WTC11 (cell line): Measurements from ENCODE around the gene SIGLEC11. TPM values are rescaled to one million over a fixed set of nuclear protein-coding genes. Genes with fewer than 3 reads are reported as not detected.

Source experiments
- EMX1 ChIP-seq: fragments of 250-450 bp; sonication (Bioruptor Pico); IDR thresholded peaks from 2 replicates; pipeline ENCODE4 v1.8.0; 2021; ENCODE audit warnings: mild to moderate bottlenecking
- ESRRA ChIP-seq: sonication (generic); formaldehyde crosslinking; IDR thresholded peaks from 2 replicates; pipeline ENCODE4 v1.8.1; 2022; ENCODE audit warnings: mild to moderate bottlenecking, missing genetic modification reagents, borderline replicate concordance
- ETV6 ChIP-seq: sonication (generic); formaldehyde crosslinking; IDR thresholded peaks from 2 replicates; pipeline ENCODE4 v1.8.1; 2022; ENCODE audit warnings: mild to moderate bottlenecking, missing genetic modification reagents
- NR3C1 ChIP-seq: sonication (generic); formaldehyde crosslinking; conservative IDR thresholded peaks from 2 replicates; pipeline ENCODE4 v1.8.1; 2023; ENCODE audit warnings: low read depth, mild to moderate bottlenecking, missing genetic modification reagents
- OVOL2 ChIP-seq: fragments of 250-450 bp; sonication (Bioruptor Pico); IDR thresholded peaks from 2 replicates; pipeline ENCODE4 v1.9.0; 2021; ENCODE audit warnings: mild to moderate bottlenecking, borderline replicate concordance
- SMAD4 ChIP-seq: sonication (generic); formaldehyde crosslinking; IDR thresholded peaks from 2 replicates; pipeline ENCODE4 v1.8.0; 2022; ENCODE audit warnings: mild to moderate bottlenecking, missing genetic modification reagents
- SP1 ChIP-seq: sonication (generic); formaldehyde crosslinking; conservative IDR thresholded peaks from 2 replicates; pipeline ENCODE4 v1.8.1; 2022; ENCODE audit warnings: missing genetic modification reagents
- TEAD1 ChIP-seq: sonication (generic); formaldehyde crosslinking; IDR thresholded peaks from 2 replicates; pipeline ENCODE4 v1.8.0; 2022; ENCODE audit warnings: mild to moderate bottlenecking, missing genetic modification reagents
- ZBTB21 ChIP-seq: sonication (generic); formaldehyde crosslinking; IDR thresholded peaks from 2 replicates; pipeline ENCODE4 v1.8.1; 2023; ENCODE audit warnings: mild to moderate bottlenecking, missing genetic modification reagents, borderline replicate concordance
- ZNF416 ChIP-seq: fragments of 250-450 bp; sonication (Bioruptor Pico); IDR thresholded peaks from 2 replicates; pipeline ENCODE4 v1.9.0; 2021; ENCODE audit warnings: mild to moderate bottlenecking, inconsistent platforms
- total RNA-seq: library from RNA; stranded (reverse); gene quantifications from 3 replicates; pipeline ENCODE4 v1.2.3, GENCODE V29; 2021
- TF ChIP-seq, protein P1 (sequence below): fragments of 200-600 bp; IDR thresholded peaks from 2 replicates; pipeline ENCODE4 v1.8.0; 2022; ENCODE audit warnings: antibody characterized with exemption
- TF ChIP-seq, protein P2 (sequence below): fragments of 250-450 bp; sonication (Bioruptor Pico); conservative IDR thresholded peaks from 2 replicates; pipeline ENCODE4 v1.9.0; 2021; ENCODE audit warnings: mild to moderate bottlenecking
- TF ChIP-seq, protein P3 (sequence below): sonication (generic); formaldehyde crosslinking; IDR thresholded peaks from 2 replicates; pipeline ENCODE4 v1.8.0; 2023; ENCODE audit warnings: mild to moderate bottlenecking, missing genetic modification reagents
- TF ChIP-seq, protein P4 (sequence below): sonication (generic); formaldehyde crosslinking; IDR thresholded peaks from 2 replicates; pipeline ENCODE4 v1.8.0; 2022; ENCODE audit warnings: mild to moderate bottlenecking, missing genetic modification reagents
- TF ChIP-seq, protein P5 (sequence below): fragments of 250-450 bp; sonication (Bioruptor Pico); IDR thresholded peaks from 2 replicates; pipeline ENCODE4 v1.9.0; 2021; ENCODE audit warnings: mild to moderate bottlenecking, borderline replicate concordance
- TF ChIP-seq, protein P6 (sequence below): sonication (generic); formaldehyde crosslinking; IDR thresholded peaks from 2 replicates; pipeline ENCODE4 v1.8.1; 2022; ENCODE audit warnings: missing genetic modification reagents, borderline replicate concordance
- TF ChIP-seq, protein P7 (sequence below): sonication (generic); formaldehyde crosslinking; IDR thresholded peaks from 2 replicates; pipeline ENCODE4 v1.8.1; 2022; ENCODE audit warnings: low read depth, mild to moderate bottlenecking, moderate library complexity, missing genetic modification reagents, borderline replicate concordance
- TF ChIP-seq, protein P8 (sequence below): sonication (generic); formaldehyde crosslinking; IDR thresholded peaks from 2 replicates; pipeline ENCODE4 v1.8.0; 2022; ENCODE audit warnings: mild to moderate bottlenecking, missing genetic modification reagents

Gene SIGLEC11
- total RNA-seq, 1 experiment from 2014 or later: not detected

DNA sequence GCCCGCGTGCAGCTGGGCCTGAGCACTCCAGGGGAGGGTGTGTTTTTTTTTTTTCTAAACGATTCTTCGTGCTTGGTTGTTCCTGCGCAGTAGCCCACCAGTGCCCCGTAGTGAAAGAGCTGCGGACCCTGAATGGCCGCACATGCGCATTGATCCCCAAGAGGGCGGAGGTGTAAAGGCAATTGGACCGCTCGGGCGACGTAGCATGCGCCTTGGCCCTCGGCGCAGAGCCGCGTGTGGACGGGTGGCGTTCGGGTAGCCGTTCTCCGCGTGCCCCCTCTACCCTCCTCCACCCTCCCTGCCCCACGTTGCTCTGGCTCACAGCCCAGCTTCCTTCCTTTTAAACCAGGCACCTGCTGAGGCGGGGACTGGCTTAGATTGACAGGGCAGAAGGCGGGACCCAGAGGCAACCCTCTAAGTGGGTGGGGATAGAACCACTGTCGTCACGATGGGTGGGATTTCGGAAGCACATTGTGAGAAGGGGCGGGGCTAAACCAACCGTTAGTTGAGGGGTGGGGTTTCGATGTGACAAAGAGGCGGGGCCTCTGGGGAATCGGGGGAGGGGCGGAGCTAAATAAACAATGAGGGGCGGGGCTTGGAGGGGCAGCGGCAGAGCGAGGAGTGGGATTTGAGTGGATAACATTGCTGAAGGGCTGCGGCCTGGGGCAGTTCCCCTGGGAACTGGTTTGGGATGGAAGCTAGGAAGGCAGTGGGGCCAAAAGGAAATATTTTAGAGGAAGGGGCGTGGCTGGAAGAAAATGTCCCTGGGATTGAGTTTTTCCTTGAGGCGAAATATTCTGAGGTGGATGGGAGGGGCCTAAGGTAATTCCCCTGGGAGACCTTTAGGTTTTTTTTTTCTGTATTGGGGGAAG lies 31.1 kb downstream of the SIGLEC11 start (continued):
- TF ChIP-seq ESRRA (CRISPR knock-in tag) (no peak), SMAD4 (no peak), ZBTB21 (CRISPR knock-in tag) (peak; percentile 54; the same call in 1 of the 2 replicates), ZNF416 (peak; percentile 95), ETV6 (peak; percentile 79), OVOL2 (CRISPR knock-in tag) (no peak), TEAD1 (no peak), NR3C1 (no peak), EMX1 (CRISPR knock-in tag) (peak; percentile 89), SP1 (peak; percentile 60)
- TF ChIP-seq, protein P1, sequence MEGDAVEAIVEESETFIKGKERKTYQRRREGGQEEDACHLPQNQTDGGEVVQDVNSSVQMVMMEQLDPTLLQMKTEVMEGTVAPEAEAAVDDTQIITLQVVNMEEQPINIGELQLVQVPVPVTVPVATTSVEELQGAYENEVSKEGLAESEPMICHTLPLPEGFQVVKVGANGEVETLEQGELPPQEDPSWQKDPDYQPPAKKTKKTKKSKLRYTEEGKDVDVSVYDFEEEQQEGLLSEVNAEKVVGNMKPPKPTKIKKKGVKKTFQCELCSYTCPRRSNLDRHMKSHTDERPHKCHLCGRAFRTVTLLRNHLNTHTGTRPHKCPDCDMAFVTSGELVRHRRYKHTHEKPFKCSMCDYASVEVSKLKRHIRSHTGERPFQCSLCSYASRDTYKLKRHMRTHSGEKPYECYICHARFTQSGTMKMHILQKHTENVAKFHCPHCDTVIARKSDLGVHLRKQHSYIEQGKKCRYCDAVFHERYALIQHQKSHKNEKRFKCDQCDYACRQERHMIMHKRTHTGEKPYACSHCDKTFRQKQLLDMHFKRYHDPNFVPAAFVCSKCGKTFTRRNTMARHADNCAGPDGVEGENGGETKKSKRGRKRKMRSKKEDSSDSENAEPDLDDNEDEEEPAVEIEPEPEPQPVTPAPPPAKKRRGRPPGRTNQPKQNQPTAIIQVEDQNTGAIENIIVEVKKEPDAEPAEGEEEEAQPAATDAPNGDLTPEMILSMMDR: no peak
- TF ChIP-seq, protein P2, sequence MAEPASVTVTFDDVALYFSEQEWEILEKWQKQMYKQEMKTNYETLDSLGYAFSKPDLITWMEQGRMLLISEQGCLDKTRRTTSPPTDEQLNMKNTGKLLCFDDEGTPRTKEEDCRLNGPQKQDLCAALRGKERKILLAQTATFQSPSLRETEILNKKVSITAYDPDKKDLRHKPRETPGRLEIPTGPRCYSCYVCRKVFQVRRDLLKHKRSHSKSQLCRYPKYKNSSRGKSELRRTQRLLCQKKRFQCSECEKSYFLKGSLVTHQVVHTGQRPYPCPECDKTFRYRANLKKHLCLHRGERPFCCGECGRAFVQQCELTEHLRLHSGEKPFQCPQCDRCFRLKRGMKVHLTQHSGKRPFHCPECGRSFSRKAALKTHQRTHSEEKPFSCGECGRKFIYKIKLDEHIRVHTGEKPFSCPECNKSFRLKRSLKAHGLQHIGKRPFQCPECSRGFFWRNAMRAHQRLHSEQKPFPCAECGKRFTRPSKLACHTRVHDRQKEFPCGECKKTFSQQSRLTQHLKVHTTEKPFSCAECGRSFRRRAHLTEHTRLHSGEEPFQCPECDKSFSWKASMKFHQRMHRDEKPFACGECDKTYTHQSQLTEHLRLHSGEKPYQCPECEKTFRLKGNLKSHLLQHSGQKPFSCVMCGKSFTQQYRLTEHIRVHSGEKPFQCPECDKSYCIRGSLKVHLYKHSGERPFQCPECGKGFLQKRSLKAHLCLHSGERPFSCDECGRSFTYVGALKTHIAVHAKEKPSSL (CRISPR knock-in tag): no peak
- TF ChIP-seq, protein P3, sequence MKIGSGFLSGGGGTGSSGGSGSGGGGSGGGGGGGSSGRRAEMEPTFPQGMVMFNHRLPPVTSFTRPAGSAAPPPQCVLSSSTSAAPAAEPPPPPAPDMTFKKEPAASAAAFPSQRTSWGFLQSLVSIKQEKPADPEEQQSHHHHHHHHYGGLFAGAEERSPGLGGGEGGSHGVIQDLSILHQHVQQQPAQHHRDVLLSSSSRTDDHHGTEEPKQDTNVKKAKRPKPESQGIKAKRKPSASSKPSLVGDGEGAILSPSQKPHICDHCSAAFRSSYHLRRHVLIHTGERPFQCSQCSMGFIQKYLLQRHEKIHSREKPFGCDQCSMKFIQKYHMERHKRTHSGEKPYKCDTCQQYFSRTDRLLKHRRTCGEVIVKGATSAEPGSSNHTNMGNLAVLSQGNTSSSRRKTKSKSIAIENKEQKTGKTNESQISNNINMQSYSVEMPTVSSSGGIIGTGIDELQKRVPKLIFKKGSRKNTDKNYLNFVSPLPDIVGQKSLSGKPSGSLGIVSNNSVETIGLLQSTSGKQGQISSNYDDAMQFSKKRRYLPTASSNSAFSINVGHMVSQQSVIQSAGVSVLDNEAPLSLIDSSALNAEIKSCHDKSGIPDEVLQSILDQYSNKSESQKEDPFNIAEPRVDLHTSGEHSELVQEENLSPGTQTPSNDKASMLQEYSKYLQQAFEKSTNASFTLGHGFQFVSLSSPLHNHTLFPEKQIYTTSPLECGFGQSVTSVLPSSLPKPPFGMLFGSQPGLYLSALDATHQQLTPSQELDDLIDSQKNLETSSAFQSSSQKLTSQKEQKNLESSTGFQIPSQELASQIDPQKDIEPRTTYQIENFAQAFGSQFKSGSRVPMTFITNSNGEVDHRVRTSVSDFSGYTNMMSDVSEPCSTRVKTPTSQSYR (CRISPR knock-in tag): no peak; the same call in 1 of the 2 replicates
- TF ChIP-seq, protein P4, sequence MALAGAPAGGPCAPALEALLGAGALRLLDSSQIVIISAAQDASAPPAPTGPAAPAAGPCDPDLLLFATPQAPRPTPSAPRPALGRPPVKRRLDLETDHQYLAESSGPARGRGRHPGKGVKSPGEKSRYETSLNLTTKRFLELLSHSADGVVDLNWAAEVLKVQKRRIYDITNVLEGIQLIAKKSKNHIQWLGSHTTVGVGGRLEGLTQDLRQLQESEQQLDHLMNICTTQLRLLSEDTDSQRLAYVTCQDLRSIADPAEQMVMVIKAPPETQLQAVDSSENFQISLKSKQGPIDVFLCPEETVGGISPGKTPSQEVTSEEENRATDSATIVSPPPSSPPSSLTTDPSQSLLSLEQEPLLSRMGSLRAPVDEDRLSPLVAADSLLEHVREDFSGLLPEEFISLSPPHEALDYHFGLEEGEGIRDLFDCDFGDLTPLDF (CRISPR knock-in tag): peak; percentile 46; the same call in 1 of the 2 replicates
- TF ChIP-seq, protein P5, sequence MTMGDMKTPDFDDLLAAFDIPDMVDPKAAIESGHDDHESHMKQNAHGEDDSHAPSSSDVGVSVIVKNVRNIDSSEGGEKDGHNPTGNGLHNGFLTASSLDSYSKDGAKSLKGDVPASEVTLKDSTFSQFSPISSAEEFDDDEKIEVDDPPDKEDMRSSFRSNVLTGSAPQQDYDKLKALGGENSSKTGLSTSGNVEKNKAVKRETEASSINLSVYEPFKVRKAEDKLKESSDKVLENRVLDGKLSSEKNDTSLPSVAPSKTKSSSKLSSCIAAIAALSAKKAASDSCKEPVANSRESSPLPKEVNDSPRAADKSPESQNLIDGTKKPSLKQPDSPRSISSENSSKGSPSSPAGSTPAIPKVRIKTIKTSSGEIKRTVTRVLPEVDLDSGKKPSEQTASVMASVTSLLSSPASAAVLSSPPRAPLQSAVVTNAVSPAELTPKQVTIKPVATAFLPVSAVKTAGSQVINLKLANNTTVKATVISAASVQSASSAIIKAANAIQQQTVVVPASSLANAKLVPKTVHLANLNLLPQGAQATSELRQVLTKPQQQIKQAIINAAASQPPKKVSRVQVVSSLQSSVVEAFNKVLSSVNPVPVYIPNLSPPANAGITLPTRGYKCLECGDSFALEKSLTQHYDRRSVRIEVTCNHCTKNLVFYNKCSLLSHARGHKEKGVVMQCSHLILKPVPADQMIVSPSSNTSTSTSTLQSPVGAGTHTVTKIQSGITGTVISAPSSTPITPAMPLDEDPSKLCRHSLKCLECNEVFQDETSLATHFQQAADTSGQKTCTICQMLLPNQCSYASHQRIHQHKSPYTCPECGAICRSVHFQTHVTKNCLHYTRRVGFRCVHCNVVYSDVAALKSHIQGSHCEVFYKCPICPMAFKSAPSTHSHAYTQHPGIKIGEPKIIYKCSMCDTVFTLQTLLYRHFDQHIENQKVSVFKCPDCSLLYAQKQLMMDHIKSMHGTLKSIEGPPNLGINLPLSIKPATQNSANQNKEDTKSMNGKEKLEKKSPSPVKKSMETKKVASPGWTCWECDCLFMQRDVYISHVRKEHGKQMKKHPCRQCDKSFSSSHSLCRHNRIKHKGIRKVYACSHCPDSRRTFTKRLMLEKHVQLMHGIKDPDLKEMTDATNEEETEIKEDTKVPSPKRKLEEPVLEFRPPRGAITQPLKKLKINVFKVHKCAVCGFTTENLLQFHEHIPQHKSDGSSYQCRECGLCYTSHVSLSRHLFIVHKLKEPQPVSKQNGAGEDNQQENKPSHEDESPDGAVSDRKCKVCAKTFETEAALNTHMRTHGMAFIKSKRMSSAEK (CRISPR knock-in tag): peak; percentile 68; the same call in 1 of the 2 replicates
- TF ChIP-seq, protein P6, sequence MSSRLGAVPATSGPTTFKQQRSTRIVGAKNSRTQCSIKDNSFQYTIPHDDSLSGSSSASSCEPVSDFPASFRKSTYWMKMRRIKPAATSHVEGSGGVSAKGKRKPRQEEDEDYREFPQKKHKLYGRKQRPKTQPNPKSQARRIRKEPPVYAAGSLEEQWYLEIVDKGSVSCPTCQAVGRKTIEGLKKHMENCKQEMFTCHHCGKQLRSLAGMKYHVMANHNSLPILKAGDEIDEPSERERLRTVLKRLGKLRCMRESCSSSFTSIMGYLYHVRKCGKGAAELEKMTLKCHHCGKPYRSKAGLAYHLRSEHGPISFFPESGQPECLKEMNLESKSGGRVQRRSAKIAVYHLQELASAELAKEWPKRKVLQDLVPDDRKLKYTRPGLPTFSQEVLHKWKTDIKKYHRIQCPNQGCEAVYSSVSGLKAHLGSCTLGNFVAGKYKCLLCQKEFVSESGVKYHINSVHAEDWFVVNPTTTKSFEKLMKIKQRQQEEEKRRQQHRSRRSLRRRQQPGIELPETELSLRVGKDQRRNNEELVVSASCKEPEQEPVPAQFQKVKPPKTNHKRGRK: no peak
- TF ChIP-seq, protein P7, sequence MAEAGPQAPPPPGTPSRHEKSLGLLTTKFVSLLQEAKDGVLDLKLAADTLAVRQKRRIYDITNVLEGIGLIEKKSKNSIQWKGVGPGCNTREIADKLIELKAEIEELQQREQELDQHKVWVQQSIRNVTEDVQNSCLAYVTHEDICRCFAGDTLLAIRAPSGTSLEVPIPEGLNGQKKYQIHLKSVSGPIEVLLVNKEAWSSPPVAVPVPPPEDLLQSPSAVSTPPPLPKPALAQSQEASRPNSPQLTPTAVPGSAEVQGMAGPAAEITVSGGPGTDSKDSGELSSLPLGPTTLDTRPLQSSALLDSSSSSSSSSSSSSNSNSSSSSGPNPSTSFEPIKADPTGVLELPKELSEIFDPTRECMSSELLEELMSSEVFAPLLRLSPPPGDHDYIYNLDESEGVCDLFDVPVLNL (CRISPR knock-in tag): no peak
- TF ChIP-seq, protein P8, sequence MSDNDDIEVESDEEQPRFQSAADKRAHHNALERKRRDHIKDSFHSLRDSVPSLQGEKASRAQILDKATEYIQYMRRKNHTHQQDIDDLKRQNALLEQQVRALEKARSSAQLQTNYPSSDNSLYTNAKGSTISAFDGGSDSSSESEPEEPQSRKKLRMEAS (CRISPR knock-in tag): peak; percentile 93
